IMR-90 (cell line): ENCODE results near the gene DNAJB4. TPM values are rescaled to one million over a fixed set of nuclear protein-coding genes. Genes with fewer than 3 reads are reported as not detected.
"Not testable (repeated sequence)": the region's sequence is repeated elsewhere in the genome, so short reads cannot be mapped to it uniquely, and the experiment has no call there.

Experiments
- ATAC-seq: fragments of 200-7000 bp; cut with Tn5 transposase; 2 replicates; pipeline ENCODE4 v1.9.1; 2020; ENCODE audit warnings: low read depth, mild to moderate bottlenecking, moderate library complexity
- BruUV-seq: library from RNA; stranded (reverse); fragments of 400-500 nt; replicated peaks from 2 replicates; lab custom pipeline; 2021; lab: Mats Ljungman, UMichigan
- CTCF ChIA-PET: fragments of 300-600 bp; formaldehyde crosslinking; extraction: SDS; loops from one replicate; lab custom pipeline; 2021; ENCODE audit warnings: antibody characterized with exemption; lab: Yijun Ruan, JAX
- POLR2A ChIA-PET: fragments of 300-600 bp; sonication (Branson Sonifier 250); formaldehyde crosslinking; loops from one replicate; lab custom pipeline; 2022; ENCODE audit warnings: antibody characterized with exemption; ENCODE audit not compliant: unreplicated experiment; lab: Charles Lee
- DNase-seq: peaks from one replicate; pipeline ENCODE4 v3.0.0; 2013
- H2AFZ ChIP-seq: replicated peaks from 2 replicates; pipeline ENCODE3; 2013; ENCODE audit warnings: low read length, mild to moderate bottlenecking; ENCODE audit not compliant: poor library complexity
- H2AK5ac ChIP-seq: 2 replicates; pipeline ENCODE4 v1.6.1; 2013; ENCODE audit warnings: low read depth, low read length, inconsistent platforms
- H2AK9ac ChIP-seq: replicated peaks from 2 replicates; pipeline ENCODE3; 2013; ENCODE audit warnings: mild to moderate bottlenecking, low read depth, low read length, moderate library complexity; ENCODE audit not compliant: poor library complexity
- H2BK120ac ChIP-seq: 2 replicates; pipeline ENCODE4 v1.6.1; 2013; ENCODE audit warnings: low read depth, low read length, inconsistent platforms
- H2BK15ac ChIP-seq: 3 replicates; pipeline ENCODE4 v1.6.1; 2013; ENCODE audit warnings: low read depth, low read length, inconsistent platforms
- H2BK20ac ChIP-seq: 2 replicates; pipeline ENCODE4 v1.6.1; 2013; ENCODE audit warnings: low read depth, mild to moderate bottlenecking, inconsistent platforms, low read length, moderate library complexity
- H2BK5ac ChIP-seq: 2 replicates; pipeline ENCODE4 v1.6.1; 2013; ENCODE audit warnings: mild to moderate bottlenecking, low read depth, low read length, inconsistent platforms; ENCODE audit not compliant: poor library complexity, severe bottlenecking
- H3K14ac ChIP-seq: replicated peaks from 2 replicates; pipeline ENCODE4 v1.6.1; 2013; ENCODE audit warnings: low read depth, low read length, inconsistent platforms
- H3K18ac ChIP-seq: 2 replicates; pipeline ENCODE4 v1.6.1; 2013; ENCODE audit warnings: low read depth, low read length, control low read depth
- H3K23ac ChIP-seq: 2 replicates; pipeline ENCODE4 v1.6.1; 2013; ENCODE audit warnings: low read depth, low read length, inconsistent platforms
- H3K27ac ChIP-seq: 2 replicates; pipeline ENCODE4 v1.5.1; 2013; ENCODE audit warnings: mild to moderate bottlenecking, control low read depth, low read length; ENCODE audit not compliant: insufficient read depth
- H3K27me3 ChIP-seq: 2 replicates; pipeline ENCODE4 v1.6.1; 2013; ENCODE audit warnings: low read length; ENCODE audit not compliant: control insufficient read depth, insufficient read depth
- H3K36me3 ChIP-seq: 2 replicates; pipeline ENCODE4 v1.6.1; 2013; ENCODE audit warnings: low read length, mixed read lengths; ENCODE audit not compliant: control insufficient read depth, insufficient read depth
- H3K4ac ChIP-seq: 2 replicates; pipeline ENCODE4 v1.6.1; 2013; ENCODE audit warnings: low read depth, low read length, inconsistent platforms
- H3K4me1 ChIP-seq: 2 replicates; pipeline ENCODE4 v1.6.1; 2013; ENCODE audit warnings: low read length, mixed read lengths; ENCODE audit not compliant: control insufficient read depth, insufficient read depth
- H3K4me2 ChIP-seq: 2 replicates; pipeline ENCODE4 v1.6.1; 2013; ENCODE audit warnings: low read depth, mild to moderate bottlenecking, control low read depth, low read length, moderate library complexity
- H3K4me3 ChIP-seq: 2 replicates; pipeline ENCODE4 v1.5.1; 2013; ENCODE audit warnings: low read depth, mild to moderate bottlenecking, control low read depth, low read length, moderate library complexity; ENCODE audit not compliant: insufficient read depth
- H3K56ac ChIP-seq: 2 replicates; pipeline ENCODE4 v1.6.1; 2013; ENCODE audit warnings: low read length, inconsistent platforms; ENCODE audit not compliant: insufficient read depth; ENCODE audit errors: extremely low read depth
- H3K79me1 ChIP-seq, 2 experiments: 2 replicates each; pipeline ENCODE4 v1.6.1; 2013; ENCODE audit warnings: low read length in 2 of 2, inconsistent platforms in 1 of 2, low read depth in 1 of 2
- H3K9ac ChIP-seq: 2 replicates; pipeline ENCODE4 v1.6.1; 2013; ENCODE audit warnings: low read depth, low read length, control low read depth
- H3K9me1 ChIP-seq: 2 replicates; pipeline ENCODE4 v1.6.1; 2013; ENCODE audit warnings: low read length, inconsistent platforms; ENCODE audit not compliant: insufficient read depth
- H3K9me3 ChIP-seq: 2 replicates; pipeline ENCODE4 v1.6.1; 2013; ENCODE audit warnings: low read length; ENCODE audit not compliant: control insufficient read depth, insufficient read depth
- H4K20me1 ChIP-seq: 2 replicates; pipeline ENCODE4 v1.6.1; 2013; ENCODE audit warnings: low read length, inconsistent platforms; ENCODE audit not compliant: insufficient read depth
- H4K5ac ChIP-seq: 2 replicates; pipeline ENCODE4 v1.6.1; 2013; ENCODE audit warnings: mild to moderate bottlenecking, low read depth, low read length, control low read depth
- H4K8ac ChIP-seq, 2 experiments: 2 replicates each; pipeline ENCODE4 v1.6.1; 2013; ENCODE audit warnings: low read depth in 2 of 2, low read length in 2 of 2, control low read depth in 1 of 2, inconsistent platforms in 1 of 2
- H4K91ac ChIP-seq: 2 replicates; pipeline ENCODE4 v1.6.1; 2013; ENCODE audit warnings: low read depth, low read length, inconsistent platforms; ENCODE audit not compliant: insufficient read depth
- WGBS, 2 experiments: methylation state at CpG; one replicate each; pipeline versions ENCODE4 v1.1.5 to v1.1.7; 2013; ENCODE audit warnings: missing lambda C conversion rate in 2 of 2; ENCODE audit not compliant: insufficient read length in 1 of 2; ENCODE audit errors: extremely low coverage in 2 of 2; 5-methylcytosine and 5-hydroxymethylcytosine counted together
- dilution Hi-C: fragments of 300-500 bp; cut with HindIII; formaldehyde crosslinking; loops from one replicate; pipeline ENCODE4 v1.14.3; 2018; ENCODE audit warnings: low sequenced_read_pairs; ENCODE audit not compliant: unreplicated experiment
- in situ Hi-C: fragments of 300-500 bp; cut with MboI; formaldehyde crosslinking; loops from 3 replicates; pipeline ENCODE4 v1.14.3; 2019; ENCODE audit warnings: low sequenced_read_pairs, inconsistent platforms, mixed read lengths
- intact Hi-C: fragments of 100-400 bp; cut with micrococcal nuclease; formaldehyde crosslinking; loops from 2 replicates; pipeline ENCODE4 v1.10.0; 2022
- polyA plus RNA-seq, 3 experiments: library from polyadenylated mRNA; depleted of rRNA; stranded (reverse); fragments of >200 nt; gene quantifications; 2 replicates each; pipeline ENCODE4 v1.2.3, GENCODE V29; 2012; ENCODE audit warnings: low replicate concordance in 1 of 3
- total RNA-seq: library from RNA; depleted of rRNA; stranded (reverse); fragments of >200 nt; gene quantifications from 2 replicates; pipeline ENCODE4 v1.2.3, GENCODE V29; 2012

Gene DNAJB4
- total and polyA plus RNA-seq, 2 of the 4 experiments (the other 2 are of a cell fraction), result 30.6 to 31.0 TPM

DNA sequence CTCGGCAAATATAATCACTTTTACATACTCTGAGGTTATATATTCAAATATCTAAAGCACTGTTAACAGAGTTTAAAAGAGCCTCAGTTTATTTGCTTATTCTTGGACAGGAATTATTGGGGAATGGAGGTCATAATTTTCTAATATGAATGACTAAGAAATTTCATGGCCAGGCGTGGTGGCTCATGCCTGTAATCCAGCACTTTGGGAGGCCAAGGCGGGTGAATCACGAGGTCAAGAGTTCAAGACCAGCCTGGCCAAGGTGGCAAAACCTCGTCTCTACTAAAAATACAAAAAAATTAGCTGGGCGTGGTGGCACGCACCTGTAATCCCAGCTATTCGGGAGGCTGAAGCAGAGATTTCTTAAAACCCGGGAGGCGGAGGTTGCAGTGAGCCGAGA lies 4.2 kb upstream of the DNAJB4 start:
- in situ Hi-C loops, H2BK15ac ChIP-seq: not testable (repeated sequence)

More for the DNA sequence above, 4.2 kb upstream of the DNAJB4 start:
- dilution Hi-C loops, H3K9me3 ChIP-seq, H3K9me1 ChIP-seq, H3K4ac ChIP-seq, H4K20me1 ChIP-seq, DNase-seq, ATAC-seq, H3K4me3 ChIP-seq, H2AK9ac ChIP-seq, H2AK5ac ChIP-seq, H4K8ac ChIP-seq, H2BK120ac ChIP-seq, H3K23ac ChIP-seq, H3K36me3 ChIP-seq, H3K4me1 ChIP-seq, H3K14ac ChIP-seq, H4K91ac ChIP-seq, H3K18ac ChIP-seq, H2AFZ ChIP-seq, BruUV-seq, intact Hi-C loops, H3K9ac ChIP-seq, H3K27ac ChIP-seq, H3K56ac ChIP-seq, H3K4me2 ChIP-seq, H2BK5ac ChIP-seq, H3K27me3 ChIP-seq, H2BK20ac ChIP-seq, H4K5ac ChIP-seq, POLR2A ChIA-PET: not testable (repeated sequence)
- CTCF ChIA-PET, result interaction anchor here (0.6 kb wide), 2 partner anchors 10 to 325 kb away, joined by 3 to 4 read pairs; no protein-coding TSS in a partner anchor
- 100% methylated on average over 2 of the region's 11 CpGs; no CpG with 5 or more reads in 1 of the 2 experiments for WGBS, 2 experiments
- H3K79me1 ChIP-seq, result peaks cover 10 to 15% of the 10 kb centered on the region in 2 experiments; a peak in 3 of 4 replicates
